NCI-H2029 (cell line): ENCODE results near the gene INMT.
A peak's percentile ranks its signal among the peaks of the same experiment; 100 is the strongest.

Source experiments
- DNase-seq: peaks from one replicate; lab custom pipeline; 2025; lab: John Stamatoyannopoulos, UW

INMT gene

DNA sequence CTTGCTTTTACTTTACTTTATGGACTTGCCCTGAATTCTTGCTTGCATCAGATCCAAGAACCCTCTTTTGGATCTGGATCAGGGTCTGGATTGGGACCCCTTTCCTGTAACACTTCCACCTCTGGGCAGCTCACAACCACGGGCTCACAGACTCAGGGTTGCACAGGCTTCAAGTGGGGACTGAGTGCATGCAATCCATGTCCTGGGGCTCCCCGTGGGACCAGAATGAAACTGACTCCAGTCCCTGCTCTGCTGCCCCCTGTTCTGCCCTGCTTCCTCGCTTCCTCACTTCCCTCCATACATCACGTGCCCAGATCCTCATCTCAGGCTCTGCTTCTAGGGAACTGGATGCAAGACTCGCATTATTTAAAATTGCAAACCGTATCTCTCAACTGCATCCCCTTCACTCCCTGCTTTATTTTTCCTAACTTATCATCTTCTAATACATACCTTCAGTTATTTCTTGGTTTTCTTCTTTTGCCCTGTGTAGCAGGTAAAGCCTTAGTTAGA is 23.3 kb upstream of the INMT start:
- no peak for DNase-seq

DNA sequence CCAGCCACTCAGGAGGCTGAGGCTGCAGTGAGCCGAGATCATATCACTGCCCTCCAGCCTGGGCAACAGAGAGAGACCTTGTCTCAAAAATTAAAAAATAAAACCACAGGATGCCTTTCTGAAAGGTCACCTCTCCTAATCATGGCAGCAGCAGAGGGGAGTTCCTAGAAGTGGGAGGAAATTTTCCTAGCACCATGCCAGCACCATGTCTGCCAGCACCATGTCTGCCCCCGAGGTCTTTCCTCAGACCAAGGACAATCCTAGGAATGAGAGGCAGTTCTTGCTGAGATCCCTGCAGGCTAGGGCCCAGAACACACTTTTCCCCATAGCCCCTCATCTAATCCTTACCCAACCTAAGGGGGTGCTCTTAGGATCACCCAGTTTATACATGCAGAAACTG is 22.3 kb upstream of the INMT start:
- no peak for DNase-seq

DNA sequence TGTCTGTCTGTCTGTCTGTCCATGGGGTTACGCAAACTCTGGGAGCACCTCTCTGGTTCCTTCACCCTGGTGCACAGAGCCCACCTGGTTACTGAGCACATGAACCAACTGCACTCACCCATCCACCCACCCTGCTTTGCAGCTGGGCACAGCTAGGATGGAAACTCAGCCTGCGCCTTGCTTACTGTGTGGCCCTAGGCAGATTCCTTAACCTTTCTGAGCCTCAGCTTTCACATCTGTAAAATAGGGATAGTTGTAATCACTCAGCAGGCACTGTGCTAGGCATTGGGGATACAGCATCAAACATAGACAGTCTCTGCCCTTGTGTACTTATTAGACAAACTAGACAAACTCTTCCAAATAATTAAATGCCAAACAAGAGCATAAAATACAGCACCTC is 21.8 kb upstream of the INMT start:
- no peak for DNase-seq

DNA sequence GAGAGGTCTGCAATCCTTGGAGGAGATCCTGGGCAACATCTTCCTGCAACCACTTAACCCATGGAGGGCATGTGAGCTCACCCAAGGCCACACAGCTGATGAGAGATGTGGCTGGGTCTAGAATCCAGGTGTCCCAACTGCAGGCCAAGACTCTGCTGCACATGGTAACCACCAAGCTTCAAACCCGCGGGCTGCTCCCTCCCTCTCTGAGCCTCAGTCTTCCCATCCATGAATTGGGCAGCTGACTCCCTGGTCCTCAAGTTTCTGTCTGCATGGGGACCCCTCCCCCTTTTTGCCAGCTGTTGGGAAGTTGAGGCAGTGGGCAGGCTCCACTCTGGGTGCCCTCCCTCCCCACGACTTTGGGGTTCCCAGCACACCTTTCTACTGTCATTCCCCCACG is 20.9 kb upstream of the INMT start:
- no peak for DNase-seq

DNA sequence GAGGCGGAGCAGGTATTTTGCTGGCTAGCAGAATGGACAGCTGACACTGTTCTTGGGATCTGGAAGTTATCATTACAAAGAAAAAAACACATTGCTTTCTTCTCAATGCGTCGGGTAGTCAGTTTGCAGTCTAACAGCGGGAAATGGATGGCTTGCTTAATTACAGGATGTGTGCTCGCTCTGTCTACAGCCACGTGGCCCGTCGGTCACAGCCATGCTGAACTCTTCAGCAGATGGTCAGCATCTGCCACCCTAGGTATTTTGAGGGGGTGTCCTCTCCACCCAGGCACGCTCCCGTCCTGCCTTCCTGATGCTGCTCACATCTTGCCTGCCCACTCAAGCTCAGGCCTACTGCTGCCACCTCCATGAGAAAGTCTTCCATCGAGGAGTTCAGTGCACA is 20.4 kb upstream of the INMT start:
- no peak for DNase-seq

DNA sequence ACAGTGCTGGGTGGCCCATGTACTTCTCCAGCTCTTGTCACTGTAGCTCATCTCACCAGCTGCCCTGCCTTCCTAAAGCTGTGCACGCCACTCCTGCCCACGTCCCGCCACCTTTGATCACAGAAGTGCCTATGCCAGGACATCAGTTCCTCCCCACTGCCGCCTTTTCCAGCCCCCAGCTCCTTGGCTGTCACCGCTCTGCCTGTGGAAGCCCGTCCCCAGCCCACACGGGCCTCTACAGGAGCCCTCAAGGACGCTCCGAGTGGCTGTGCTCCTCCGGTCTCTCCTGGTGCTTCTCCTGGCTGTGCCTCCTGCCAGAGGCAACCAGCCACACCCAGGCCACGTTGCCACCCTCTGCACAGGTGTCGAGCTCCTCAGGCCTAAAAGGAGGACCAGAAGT is 19.3 kb upstream of the INMT start:
- DNase-seq: no peak

DNA sequence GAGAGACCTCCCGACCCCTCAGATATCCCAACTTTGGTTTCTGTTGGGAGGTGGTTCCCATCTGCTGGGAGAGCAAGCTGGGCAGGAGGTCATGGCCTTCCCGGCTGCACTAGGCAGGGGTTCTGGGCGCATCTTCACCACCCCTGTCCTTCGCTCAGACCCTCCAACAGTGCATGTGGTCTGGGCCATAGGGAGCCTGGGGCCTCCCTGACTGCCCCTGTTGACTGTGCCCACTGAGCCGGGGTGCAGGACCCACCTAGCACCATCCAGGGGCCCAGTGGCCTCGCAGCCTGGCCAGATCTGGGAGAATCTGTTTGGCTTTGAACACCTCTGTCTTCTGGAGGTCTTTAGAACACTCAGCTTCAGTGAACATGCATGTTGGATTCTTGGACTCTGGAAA is 18.7 kb upstream of the INMT start:
- DNase-seq: no peak

DNA sequence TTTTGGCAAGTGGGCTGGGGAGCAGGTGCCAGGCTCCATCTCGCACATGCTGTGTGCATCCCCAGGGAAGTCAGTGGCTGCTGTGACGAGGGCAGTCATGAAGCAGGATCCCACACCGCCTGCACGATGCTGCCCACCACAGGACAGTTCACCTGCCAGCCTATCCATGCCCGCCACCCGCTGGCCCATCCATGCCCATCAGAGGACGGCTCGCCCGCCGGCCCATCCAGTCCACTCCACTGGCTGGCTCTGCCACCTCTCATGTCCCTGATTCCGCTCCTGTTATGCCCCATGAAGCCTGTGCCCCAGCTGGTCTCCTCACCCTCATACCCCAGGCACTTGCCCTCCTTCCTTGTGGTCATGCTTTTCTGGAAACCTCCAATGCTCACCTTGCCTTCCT is 18.2 kb upstream of the INMT start:
- DNase-seq: no peak

DNA sequence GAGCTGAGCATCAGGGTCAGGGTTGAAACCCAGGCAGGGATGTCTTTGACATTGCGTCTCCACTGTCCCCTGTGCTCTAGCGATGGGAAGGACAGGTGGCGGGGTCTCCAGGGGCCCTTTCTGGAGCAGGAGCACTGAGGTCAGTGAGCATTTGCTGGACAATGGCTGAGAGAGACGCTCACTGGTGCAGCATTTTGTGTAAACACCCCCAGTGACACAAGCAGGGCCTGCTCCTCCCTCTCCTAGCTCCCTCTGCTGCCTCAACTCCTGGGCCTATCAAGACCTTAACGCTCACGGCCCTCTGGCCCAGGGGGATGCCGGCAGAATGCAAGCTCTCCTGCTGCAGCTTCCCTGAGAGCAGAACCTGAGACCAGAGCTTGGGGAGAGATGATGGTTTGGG is 17.4 kb upstream of the INMT start:
- DNase-seq: no peak

DNA sequence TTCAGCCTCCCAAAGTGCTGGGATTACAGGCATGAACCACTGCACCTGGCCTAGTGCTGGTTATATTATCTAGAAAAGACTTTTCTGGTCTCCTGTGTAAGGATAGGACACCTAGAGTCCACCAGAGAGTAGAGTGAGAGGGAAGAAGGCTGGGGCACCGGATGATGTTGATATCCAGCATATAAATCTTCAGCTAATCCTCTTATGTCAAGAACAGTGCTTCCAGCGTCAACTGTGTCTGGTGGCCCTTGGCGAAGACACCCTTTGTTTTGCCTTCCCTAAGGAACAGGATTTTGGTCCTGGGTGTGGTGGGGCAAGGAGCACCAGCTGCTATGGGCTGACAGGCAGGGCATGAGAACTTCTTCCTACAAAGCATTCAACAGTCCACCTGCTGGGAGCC is 16.3 kb upstream of the INMT start:
- DNase-seq: no peak

DNA sequence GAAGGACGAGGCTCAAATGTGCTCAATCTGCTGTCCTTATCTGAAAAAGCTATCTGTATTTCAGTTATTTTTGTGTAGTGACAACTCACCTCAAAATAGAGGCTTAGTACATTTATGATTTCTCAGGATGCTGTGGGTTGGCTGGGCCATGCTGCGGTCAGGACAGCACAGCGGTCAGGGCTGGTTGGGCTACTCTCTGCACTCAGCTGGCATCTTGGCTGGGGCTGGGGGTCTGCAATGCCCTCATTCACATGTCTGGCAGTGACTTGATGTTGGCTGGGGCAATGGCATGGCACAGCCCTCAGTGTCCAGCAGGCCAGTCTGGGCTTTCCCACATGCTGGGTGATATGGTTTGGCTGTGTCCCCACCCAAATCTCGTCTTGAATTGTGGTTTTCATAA is 15.6 kb upstream of the INMT start:
- DNase-seq: no peak

DNA sequence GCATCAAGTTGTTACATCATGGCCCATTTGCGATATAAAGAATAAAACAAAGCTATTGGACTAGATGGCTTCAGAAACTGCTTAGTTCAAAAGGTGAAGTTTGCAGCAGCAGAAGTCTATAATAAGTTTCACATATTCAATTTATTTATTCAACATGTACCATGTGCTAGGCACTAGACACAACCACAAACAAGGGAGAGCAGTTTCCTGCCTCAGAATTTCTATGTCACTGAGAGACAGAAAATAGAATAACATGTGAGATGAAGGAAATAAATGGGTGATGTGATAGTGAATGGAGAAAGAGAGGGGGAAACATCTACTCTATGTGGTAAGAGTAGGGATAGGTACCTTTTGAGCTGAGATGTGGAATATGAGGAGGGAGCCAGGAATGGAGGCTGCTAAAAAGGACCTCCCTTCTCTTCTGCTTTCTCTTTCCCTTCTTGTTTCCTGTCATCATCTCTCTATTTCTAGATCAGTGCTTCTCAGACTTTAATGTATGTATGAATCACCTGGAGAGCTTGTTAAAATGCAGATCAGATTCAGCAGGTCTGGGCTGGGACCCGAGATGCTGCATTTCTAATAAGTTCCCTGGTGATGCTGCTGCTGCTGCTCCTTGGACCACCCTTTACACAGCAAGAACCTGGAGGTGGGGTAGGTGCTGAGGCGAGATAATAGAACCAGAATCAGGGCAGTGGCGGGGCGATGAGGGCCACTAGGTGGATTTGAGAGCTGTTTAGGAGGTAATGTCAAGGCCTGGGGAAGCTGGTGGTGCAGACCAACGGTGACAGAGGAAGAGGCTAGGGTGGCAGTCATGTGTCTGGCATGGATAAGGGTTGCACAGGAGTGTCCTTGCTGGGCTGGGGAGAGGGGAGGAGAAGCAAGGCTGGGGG is 13.7 kb upstream of the INMT start:
- DNase-seq: no peak

DNA sequence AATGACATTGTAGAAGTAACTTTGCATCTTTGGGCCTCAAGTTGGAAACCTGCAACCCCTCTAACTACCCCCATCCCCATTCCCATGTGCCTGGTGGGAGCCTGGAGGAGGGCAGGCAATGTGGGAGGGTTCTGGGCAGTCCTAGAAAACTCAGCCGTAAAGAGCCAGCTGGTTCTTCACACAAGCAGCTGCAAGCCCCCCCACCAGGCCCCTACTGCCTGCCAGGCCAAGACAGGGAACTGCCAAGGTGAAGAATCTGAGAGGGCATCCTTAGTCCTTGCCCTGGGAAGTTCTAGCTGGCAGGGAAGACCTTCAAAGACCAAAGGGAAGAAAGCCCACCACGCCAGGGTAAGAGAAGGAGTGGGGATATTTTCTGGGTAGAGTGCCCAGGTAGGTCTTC is 12.2 kb upstream of the INMT start:
- DNase-seq: no peak

DNA sequence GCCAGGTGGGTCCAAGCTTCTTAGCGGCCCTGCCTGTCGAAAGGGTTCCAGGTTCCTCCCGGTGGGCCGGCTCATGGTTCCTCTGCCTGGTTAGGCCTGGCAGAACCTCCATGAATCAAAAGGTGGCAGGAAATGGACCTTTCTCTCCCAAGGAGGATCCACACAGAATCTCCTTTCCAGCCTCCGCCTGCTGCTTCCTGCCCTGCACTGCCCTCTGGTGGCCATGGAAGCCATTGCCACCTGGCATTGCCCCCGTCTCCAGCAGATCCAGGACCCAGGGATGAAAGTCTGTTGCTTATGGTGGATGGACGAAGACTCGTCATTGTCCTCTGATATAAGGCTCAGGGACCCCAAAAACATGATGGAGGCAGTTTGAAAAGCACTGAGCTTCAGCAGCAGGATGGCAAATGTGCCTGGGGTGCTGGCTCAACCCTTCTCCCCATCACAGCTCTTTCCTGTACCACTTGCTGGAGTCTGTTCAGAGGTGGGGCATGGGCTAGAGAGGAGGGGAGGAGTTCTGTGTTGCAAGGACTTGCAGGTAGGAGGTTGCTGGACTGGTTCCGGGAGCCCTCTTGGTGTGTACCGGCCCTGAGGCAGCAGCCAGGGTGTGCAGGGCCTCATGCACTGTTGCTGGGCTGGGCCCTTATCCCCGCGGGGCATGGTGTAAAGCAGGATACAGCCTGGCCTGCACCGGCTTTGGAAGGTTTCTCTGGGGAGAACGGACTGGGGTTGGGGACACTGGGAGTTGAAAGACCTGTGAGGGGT is 11.3 kb upstream of the INMT start:
- peak; percentile 41 for DNase-seq

DNA sequence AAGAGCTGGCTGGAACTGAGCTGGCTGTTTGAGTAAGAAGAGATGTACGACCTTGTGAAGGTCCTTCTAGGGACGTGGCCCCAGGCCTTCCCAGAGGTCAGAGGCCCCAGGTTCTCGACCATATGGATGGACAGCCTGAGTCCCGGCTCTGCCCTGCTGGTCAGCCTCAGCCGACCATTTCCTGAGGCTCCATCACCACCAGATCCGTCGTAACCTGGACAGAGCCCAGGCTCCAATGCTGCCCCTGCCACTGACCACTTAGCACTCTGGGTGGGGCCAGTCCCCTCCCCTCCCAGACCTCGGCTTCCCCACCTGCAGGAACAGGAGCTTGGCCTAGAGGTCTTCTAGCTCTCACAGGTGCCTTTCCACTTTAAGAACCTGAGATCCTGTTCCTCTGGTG is 10.6 kb upstream of the INMT start:
- DNase-seq: no peak

DNA sequence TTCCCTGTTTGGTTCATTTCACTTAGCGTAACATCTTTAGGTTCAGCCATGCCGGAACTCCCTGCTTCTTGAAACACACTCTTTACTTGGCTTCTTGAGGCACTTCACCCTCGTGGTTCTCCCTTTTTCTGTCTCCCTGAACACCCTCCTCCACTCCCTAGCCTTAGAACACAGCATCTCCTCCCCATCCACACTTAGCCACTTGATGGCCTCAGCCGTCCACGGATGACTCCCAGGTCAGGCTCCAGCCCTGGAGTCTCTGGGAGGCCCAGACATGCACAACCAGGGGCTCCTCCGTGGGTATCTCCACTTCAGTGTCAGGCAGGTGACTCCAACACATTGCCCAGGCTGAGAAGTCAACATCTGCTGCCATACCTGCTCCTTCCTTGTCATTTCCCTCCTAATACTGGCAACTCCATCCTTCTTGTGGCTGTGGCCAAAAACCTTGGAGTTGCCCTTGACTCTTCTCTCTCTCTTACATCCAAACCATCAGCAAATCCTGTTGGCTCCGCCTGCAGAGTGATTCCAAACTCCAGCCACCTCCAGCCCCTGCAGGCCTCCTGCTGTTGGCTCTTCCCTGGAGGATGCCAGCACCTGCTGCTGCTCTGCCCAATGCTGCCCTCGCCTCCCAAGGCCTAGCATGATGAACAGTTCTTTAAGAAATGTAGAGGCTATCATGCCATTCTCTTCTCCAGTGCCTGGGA is 8.4 kb upstream of the INMT start:
- DNase-seq: no peak

DNA sequence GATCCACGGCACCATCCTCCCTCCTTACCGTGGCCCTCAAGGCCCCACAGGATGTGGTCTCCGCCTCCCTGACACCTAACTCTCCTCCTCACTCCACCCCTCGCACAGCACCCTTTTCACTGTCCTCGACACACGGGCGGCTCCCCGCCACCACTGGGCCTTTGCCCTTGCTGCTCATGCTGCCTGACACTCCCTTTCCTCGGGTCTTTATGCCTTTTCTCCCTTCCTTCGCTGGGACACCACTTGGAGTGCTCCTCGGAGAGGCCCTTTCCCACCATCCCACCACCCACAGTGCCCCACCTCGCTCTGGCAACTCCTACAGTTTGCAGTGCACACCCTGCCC is 7.9 kb upstream of the INMT start:
- no peak for DNase-seq

DNA sequence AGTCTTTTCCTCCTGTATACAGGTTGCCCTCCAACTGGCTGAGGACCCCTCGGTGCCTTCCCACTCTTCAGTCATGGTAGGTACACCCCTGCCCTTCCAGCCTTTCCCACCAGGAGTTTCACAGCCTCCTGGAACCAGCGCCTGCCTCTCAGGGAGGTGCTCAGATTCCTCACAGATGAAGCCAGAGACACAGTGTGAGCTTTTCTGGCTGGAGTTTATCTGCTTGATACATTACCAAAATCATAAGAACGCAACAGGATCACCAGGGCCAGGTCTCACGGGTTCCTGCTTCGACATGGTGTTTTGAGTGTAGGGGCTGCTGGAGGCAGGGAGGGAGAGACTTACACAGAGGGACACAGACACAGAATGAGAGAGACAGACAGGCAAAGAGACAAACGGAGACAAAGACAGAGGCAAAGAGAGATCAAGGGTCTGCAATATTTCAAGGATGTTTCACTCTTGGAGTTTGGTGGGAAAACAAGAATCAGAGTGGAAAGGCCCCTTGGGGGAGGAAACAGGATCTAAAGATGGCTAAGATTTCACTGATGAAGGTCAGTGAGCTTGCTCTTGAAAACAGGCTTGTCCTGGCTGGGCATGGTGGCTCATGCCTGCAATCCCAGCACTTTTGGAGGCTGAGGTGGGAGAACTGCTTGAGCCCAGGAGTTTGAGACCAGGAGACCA is 6.5 kb upstream of the INMT start:
- no peak for DNase-seq

DNA sequence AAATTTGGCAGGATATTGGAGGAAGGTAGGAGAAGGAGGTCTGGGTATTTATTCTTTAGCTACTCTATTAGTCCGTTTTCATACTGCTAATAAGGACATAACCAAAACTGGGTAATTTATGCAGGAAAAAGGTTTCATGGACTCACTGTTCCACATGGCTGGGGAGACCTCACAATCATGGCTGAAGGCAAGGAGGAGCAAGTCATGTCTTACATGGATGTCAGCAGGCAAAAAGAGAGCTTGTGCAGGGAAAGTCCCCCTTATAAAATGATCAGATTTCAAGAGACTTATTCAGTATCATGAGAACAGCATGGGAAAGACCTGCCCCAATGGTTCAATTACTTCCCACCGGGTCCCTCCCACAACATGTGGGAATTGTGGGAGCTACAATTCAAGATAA is 1.9 kb upstream of the INMT start:
- DNase-seq: no peak

DNA sequence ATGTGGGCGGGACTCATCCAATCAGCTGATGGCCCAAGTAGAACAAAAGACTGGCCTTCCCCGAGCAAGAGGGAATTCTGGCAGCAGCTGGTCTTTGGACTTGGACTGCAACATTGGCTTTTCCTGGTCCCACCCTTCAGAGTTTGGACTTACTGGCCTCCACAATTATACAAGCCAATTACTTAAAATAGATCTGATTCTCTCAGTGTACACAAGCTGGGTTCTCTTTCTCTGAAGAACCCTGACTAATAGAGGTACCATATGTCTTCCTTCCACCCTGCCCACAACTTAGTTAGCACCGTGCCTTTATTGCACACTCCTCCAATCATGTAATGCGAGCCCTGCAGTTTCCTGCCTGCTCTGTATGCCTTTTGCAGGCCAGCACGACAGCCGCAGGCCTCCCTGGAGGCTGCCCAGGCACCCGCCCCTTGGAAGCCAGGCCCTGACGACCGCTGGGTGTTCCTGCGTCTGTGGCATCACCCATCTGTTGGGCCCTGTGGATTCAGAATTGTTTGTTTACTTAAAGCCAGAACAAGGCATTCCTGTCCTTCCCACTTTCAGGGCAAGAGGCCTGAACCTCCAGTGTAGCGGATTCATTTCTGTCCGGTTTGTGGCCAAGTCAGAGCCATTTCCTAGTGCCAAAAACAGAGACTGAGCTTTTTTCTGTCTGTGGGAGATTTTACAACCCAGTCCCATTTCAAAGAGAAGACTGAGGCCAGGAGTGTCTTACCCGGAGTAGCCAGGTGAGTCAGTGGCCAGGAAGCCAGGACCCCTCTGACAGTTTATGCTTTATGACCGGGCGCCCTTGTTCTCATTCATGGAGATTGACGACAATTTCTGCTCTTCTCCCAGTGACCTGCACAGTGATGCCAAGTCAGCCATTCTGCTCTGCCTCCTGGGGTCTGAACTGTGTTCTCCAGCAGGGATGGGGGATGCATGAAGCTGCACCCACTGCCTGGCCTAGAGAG is 968 bp upstream of the INMT start:
- DNase-seq: no peak

DNA sequence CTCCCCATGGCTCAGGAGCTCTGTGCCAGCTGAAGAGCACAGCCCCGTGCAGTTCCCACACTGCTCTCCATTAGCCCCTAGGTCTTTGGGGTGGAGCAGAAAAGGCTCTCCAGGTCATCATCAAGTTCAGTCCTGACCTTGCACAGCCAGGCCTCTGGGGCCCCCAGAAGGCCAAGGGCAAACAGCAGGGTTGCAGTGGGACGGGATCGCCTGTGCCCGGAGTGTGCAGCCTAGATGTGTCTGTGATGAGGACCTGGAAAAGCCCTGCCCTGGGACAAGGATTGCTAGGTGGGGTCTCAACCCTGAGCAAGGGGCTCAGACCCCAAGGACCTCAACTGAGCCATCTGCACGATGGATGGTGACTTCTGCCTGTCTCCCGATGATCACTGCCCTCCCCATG is 549 bp downstream of the INMT start:
- DNase-seq: no peak
